NCI-H2029 (cell line): Measurements from ENCODE around the gene LYVE1.

ENCODE experiments used
- DNase-seq: peaks from one replicate; lab custom pipeline; 2025; lab: John Stamatoyannopoulos, UW

The LYVE1 gene

DNA sequence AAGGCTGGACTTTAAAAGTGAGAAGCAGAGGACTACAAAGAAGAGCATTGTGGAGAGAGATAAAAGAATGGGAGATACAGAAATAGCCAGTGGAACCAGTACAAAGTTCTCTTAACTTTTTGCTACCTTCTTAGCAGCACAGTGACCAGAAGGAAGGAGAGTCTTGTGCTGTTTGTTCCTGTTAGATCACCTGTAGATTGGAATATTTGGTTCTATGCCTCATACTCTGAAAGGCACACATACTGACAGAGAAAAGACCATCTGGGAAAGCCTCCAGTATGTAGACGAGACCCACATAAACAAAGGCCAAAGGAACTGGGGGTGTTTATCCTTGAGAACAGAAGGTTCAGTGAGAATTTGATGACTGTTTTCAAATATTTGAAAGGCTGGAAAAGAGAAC lies 46.2 kb downstream of the LYVE1 start:
- DNase-seq: no peak

DNA sequence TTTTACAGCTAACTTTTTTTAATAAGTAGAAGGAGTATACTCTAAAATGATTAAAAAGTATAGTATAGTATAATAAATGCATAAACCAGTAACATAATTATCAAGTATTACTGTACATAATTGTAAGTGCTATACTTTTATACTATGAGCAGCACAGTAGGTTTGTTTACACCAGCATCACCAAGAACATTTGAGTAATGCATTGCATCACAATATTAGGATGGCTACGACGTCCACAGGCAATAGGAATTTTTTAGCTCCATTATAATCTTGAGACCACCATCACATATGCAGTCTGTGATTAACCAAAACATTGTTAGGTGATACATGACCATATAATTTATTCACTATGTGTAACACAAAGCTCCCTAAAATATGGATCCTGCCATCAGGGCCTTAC lies 47.9 kb downstream of the LYVE1 start:
- no peak for DNase-seq

DNA sequence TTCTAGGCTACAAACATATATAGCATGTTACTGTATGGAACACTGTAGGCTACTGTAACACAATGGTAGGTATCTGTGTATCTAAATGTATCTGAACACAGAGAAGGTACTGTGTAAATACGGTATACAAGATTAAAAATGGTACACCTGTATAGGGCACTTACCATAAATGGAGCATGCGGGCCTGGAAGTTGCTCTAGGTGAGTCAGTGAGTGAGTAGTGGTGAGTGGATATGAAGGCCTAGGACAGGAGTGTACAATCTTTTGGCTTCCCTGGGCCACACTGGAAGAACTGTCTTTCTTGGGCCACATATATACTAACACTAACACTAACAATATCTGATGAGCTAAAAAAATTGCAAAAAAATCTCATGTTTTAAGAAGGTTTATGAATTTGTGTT lies 48.8 kb downstream of the LYVE1 start:
- DNase-seq: no peak

DNA sequence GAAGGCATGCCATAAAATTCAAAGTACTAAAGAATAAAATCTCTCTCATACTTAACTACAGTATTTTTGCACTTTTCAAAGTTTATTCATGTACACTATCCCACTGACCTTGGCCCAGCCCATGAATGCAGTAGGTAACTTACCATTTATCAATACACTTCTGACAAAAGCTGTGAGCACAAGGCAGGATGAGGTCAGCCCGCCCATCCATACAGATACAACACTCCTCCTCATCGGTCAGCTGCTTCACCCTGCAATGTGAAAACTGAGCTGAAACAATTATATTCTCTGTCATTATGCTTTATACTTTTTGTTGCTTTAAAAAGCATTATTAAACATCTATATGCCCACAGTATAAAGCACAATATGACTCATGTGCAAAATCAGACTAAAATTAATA lies 49.6 kb downstream of the LYVE1 start:
- DNase-seq: no peak

DNA sequence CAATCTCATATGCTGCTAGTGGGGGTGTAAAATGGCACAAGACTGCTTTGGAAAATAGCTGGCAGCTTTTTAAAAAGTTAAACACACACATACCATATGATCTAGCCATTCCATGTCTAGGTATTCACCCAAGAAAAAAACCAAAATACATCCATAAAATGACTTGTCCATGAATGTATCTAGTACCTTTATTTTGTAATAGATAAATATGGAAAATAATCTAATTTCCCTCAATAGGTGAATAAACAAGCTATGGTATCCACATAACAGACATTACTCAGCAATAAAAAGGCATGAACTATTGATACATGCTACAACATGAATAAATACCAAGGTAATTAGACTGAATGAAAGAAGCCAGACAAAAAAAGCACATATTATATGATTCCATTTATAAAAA lies 50.3 kb downstream of the LYVE1 start:
- DNase-seq: no peak

DNA sequence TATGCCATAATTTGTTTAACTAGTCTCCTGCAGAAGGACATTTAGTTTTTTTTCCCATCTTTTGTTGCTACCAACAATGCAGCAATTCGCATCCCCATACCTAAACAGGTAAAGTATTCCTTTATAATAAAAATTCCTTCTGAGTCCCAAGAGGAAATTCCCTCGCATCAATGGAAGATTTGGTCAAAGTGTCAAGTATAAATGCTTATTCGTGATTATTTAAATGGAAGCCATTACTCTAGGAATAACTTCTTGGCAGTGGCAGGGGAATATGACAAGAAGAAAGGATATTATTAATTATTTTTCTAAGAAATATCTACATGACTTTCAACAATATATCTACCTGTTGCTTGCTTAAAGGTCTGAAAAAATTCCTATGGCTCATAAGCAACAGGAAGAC lies 53.0 kb downstream of the LYVE1 start:
- no peak for DNase-seq

DNA sequence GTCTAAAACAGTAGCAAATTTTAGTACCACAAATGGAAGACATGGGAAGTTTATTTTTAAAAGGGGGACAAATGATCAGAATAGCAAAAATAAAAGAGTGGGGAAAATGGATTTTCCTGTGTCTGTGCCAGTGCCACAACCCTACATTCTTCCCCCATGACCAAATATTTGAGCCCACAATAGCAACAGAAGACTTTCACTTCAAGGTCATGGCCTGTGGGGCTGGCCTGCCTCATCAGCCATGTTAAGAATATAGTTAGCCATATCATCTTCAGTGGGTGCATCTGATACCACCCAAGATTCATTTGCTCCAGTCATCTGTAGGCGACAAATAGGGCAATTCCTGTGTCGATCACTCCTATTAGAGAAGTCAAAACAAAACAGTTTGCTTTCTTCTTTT lies 53.8 kb downstream of the LYVE1 start:
- DNase-seq: no peak

DNA sequence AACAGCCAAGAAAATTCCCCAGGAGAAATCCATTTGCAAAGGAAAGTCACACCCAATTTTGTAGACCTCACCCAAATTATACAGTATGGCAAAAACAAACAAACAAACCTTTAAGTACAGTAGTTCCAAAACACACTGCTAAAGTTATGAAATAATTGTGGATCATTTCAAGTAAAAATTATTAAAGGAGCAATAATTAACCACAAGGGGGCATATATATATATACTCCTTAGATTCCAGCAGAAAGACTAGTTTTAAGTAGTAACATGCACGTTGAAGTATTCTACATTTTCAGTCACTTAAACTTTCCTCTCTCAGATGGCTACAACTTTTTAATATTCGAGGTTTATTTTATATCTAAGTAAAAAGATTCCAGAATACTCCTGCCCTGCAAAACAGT lies 54.3 kb downstream of the LYVE1 start:
- DNase-seq: no peak

DNA sequence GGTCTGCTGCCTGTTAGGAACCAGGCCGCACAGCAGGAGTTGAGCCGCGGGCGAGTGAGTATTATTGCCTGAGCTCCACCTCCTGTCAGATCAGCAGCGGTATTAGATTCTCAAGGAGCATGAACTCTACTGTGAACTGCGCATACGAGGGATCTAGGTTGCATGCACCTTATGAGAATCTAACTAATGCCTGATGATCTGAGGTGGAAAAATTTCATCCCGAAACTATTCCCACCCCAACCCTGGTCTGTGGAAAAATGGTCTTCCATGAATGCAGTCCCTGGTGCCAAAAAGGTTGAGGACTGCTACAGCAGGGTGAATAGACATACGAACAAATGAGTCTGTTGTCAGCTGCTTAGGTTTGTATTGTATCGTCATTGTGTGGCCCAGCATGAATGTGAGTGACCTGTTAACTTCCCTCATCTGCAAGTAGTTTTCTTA lies 57.3 kb downstream of the LYVE1 start:
- DNase-seq: no peak
